H9 (cell line): ENCODE results near the gene OR2D2. TPM values are rescaled to one million over a fixed set of nuclear protein-coding genes. Genes with fewer than 3 reads are reported as not detected.

Experiments
- DNase-seq: peaks from one replicate; pipeline ENCODE4 v3.0.0-alpha.2; 2017
- H2AFZ ChIP-seq: one replicate; pipeline ENCODE4 v1.6.1; 2013; ENCODE audit warnings: mild to moderate bottlenecking, low read length, control low read depth, moderate library complexity
- H2AK5ac ChIP-seq: 2 replicates; pipeline ENCODE4 v1.6.1; 2013; ENCODE audit warnings: low read length, control low read depth, mixed read lengths; ENCODE audit not compliant: insufficient read length
- H2BK120ac ChIP-seq: one replicate; pipeline ENCODE4 v1.6.1; 2013; ENCODE audit warnings: low read depth, mild to moderate bottlenecking, low read length, control low read depth, inconsistent platforms; ENCODE audit not compliant: poor library complexity, severe bottlenecking
- H2BK12ac ChIP-seq: 2 replicates; pipeline ENCODE4 v1.6.1; 2013; ENCODE audit warnings: low read length, control low read depth, mixed read lengths, low read depth; ENCODE audit not compliant: insufficient read length
- H2BK15ac ChIP-seq: 2 replicates; pipeline ENCODE4 v1.6.1; 2013; ENCODE audit warnings: low read depth, low read length, control low read depth
- H2BK20ac ChIP-seq: one replicate; pipeline ENCODE4 v1.6.1; 2013; ENCODE audit warnings: low read depth, mild to moderate bottlenecking, low read length, control low read depth, inconsistent platforms; ENCODE audit not compliant: poor library complexity, severe bottlenecking
- H2BK5ac ChIP-seq: 2 replicates; pipeline ENCODE4 v1.6.1; 2013; ENCODE audit warnings: low read length, control low read depth, mixed read lengths; ENCODE audit not compliant: insufficient read length
- H3K14ac ChIP-seq: 2 replicates; pipeline ENCODE4 v1.6.1; 2013; ENCODE audit warnings: low read length, control low read depth; ENCODE audit not compliant: insufficient read depth
- H3K18ac ChIP-seq: 2 replicates; pipeline ENCODE4 v1.6.1; 2013; ENCODE audit warnings: low read depth, mild to moderate bottlenecking, mixed read lengths, low read length, control low read depth; ENCODE audit not compliant: insufficient read length
- H3K23ac ChIP-seq: 2 replicates; pipeline ENCODE4 v1.6.1; 2013; ENCODE audit warnings: low read length, control low read depth, mixed read lengths, low read depth; ENCODE audit not compliant: insufficient read length
- H3K23me2 ChIP-seq: 2 replicates; pipeline ENCODE4 v1.6.1; 2013; ENCODE audit warnings: low read depth, mild to moderate bottlenecking, mixed read lengths, low read length, control low read depth; ENCODE audit not compliant: insufficient read length, poor library complexity, severe bottlenecking
- H3K27ac ChIP-seq: 2 replicates; pipeline ENCODE4 v1.5.1; 2013; ENCODE audit warnings: low read length, control low read depth, mixed read lengths, low read depth; ENCODE audit not compliant: insufficient read length
- H3K27me3 ChIP-seq: 2 replicates; pipeline ENCODE4 v1.6.1; 2013; ENCODE audit warnings: low read length, control low read depth, inconsistent platforms; ENCODE audit not compliant: insufficient read depth
- H3K4ac ChIP-seq: 2 replicates; pipeline ENCODE4 v1.6.1; 2013; ENCODE audit warnings: low read depth, mild to moderate bottlenecking, control low read depth, inconsistent platforms, low read length, moderate library complexity
- H3K4me1 ChIP-seq: 2 replicates; pipeline ENCODE4 v1.6.1; 2013; ENCODE audit warnings: low read length, control low read depth, inconsistent platforms; ENCODE audit not compliant: insufficient read depth
- H3K4me2 ChIP-seq: 2 replicates; pipeline ENCODE4 v1.6.1; 2013; ENCODE audit warnings: low read length, control low read depth, mixed read lengths; ENCODE audit not compliant: insufficient read length, insufficient read depth
- H3K56ac ChIP-seq: 2 replicates; pipeline ENCODE4 v1.6.1; 2013; ENCODE audit warnings: low read depth, mild to moderate bottlenecking, mixed read lengths, low read length, control low read depth; ENCODE audit not compliant: insufficient read length
- H3K79me1 ChIP-seq: 2 replicates; pipeline ENCODE4 v1.6.1; 2013; ENCODE audit warnings: low read depth, mild to moderate bottlenecking, moderate library complexity, low read length, control low read depth, inconsistent platforms; ENCODE audit not compliant: insufficient read depth, poor library complexity, severe bottlenecking
- H3K79me2 ChIP-seq: 2 replicates; pipeline ENCODE4 v1.6.1; 2013; ENCODE audit warnings: low read length, control low read depth, inconsistent platforms; ENCODE audit not compliant: insufficient read depth
- H3K9ac ChIP-seq: 2 replicates; pipeline ENCODE4 v1.6.1; 2013; ENCODE audit warnings: low read length, control low read depth, mixed read lengths; ENCODE audit not compliant: insufficient read length; ENCODE audit errors: extremely low read depth
- H3K9me3 ChIP-seq: one replicate; pipeline ENCODE4 v1.6.1; 2013; ENCODE audit warnings: low read depth, low read length, inconsistent platforms; ENCODE audit not compliant: control insufficient read depth
- H3T11ph ChIP-seq: one replicate; pipeline ENCODE4 v1.6.1; 2013; ENCODE audit warnings: mild to moderate bottlenecking, low read length, control low read depth, inconsistent platforms
- H4K20me1 ChIP-seq: one replicate; pipeline ENCODE4 v1.6.1; 2013; ENCODE audit not compliant: control insufficient read depth, insufficient read length, insufficient read depth
- H4K5ac ChIP-seq: 2 replicates; pipeline ENCODE4 v1.6.1; 2013; ENCODE audit warnings: low read depth, mild to moderate bottlenecking, mixed read lengths, low read length, control low read depth; ENCODE audit not compliant: insufficient read length
- H4K8ac ChIP-seq: replicated peaks from 2 replicates; pipeline ENCODE4 v1.6.1; 2013; ENCODE audit warnings: low read length, control low read depth, mixed read lengths, low read depth; ENCODE audit not compliant: insufficient read length
- H4K91ac ChIP-seq: 2 replicates; pipeline ENCODE4 v1.6.1; 2013; ENCODE audit warnings: low read depth, mild to moderate bottlenecking, moderate library complexity, mixed read lengths, low read length, control low read depth; ENCODE audit not compliant: insufficient read length
- H3K27ac Mint-ChIP-seq, 3 experiments: 2 replicates in 2 of 3; 3 replicates in 1 of 3; pipeline ENCODE4 v1.8.0; 2020 to 2021; ENCODE audit warnings: mixed read lengths in 3 of 3, mild to moderate bottlenecking in 1 of 3, moderate library complexity in 1 of 3
- H3K27me3 Mint-ChIP-seq: 2 replicates; pipeline ENCODE4 v1.8.0; 2021; ENCODE audit warnings: low read depth, mild to moderate bottlenecking, moderate library complexity, mixed read lengths
- H3K36me3 Mint-ChIP-seq, 3 experiments: 2 replicates in 2 of 3; 3 replicates in 1 of 3; pipeline ENCODE4 v1.8.0; 2020 to 2021; ENCODE audit warnings: low read depth in 3 of 3, mixed read lengths in 3 of 3; ENCODE audit not compliant: insufficient read depth in 1 of 3
- H3K4me1 Mint-ChIP-seq, 2 experiments: 2 replicates each; pipeline ENCODE4 v1.8.0; 2020; ENCODE audit warnings: mixed read lengths in 2 of 2
- H3K4me3 Mint-ChIP-seq, 2 experiments: 2 replicates in 1 of 2; 3 replicates in 1 of 2; pipeline ENCODE4 v1.8.0; 2020 to 2021; ENCODE audit warnings: mild to moderate bottlenecking in 2 of 2, mixed read lengths in 2 of 2, moderate library complexity in 1 of 2
- H3K9me3 Mint-ChIP-seq, 2 experiments: 2 replicates in 1 of 2; 3 replicates in 1 of 2; pipeline ENCODE4 v1.8.0; 2020; ENCODE audit warnings: mild to moderate bottlenecking in 2 of 2, mixed read lengths in 2 of 2, moderate library complexity in 1 of 2
- WGBS: extraction: QIAGEN DNeasy Blood & Tissue Kit; methylation state at CpG from one replicate; pipeline ENCODE4 v1.1.7; 2013; ENCODE audit warnings: missing lambda C conversion rate, low lambda C conversion rate, mixed read lengths; ENCODE audit not compliant: insufficient read length; ENCODE audit errors: extremely low coverage; 5-methylcytosine and 5-hydroxymethylcytosine counted together
- total RNA-seq: library from RNA; stranded (reverse); gene quantifications from 2 replicates; pipeline ENCODE4 v1.2.1, GENCODE V29; 2021
- TF ChIP-seq, protein P1 (sequence below): fragments of 200-600 bp; sonication (generic); conservative IDR thresholded peaks from 3 replicates; pipeline ENCODE4 v1.8.0; 2021; ENCODE audit warnings: antibody characterized with exemption, mild to moderate bottlenecking

The OR2D2 gene
- total RNA-seq, 1 experiment from 2014 or later, result 0.26 TPM

DNA sequence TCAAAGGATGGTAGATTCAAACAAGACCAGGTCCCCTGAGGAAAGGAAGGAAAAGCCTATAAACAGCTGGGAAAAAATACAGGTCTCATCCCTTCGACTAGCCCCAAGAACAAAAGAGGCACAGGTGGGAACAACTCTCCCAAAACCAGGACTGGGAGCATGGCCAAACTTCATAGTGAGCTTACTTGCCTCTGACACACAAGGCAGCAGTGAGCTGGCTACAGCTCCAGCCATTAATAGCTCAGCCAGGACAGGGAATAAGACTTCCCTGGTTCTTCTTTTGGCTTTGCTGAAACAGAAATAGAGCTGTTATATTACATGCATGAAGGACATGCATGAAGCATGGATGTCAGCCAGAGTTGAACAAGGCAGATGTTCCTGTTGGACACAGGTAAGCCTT is 29.3 kb downstream of the OR2D2 start, which contains the start of gene OR10A2:
OR10A2 (plus strand) TSS at position 97 of the 400 bp plus-strand sequence. CDS start 6,698 bp downstream, outside the sequence.
- Histone ChIP-seq H3K23ac (no peak within 1 kb of the TSS), H3K4me1 (no peaks in the 10 kb centered on the region), H3K56ac (no peak within 1 kb of the TSS), H4K5ac (no peak within 1 kb of the TSS), H2AK5ac (no peak within 1 kb of the TSS), H2BK120ac (no peak within 1 kb of the TSS), H4K91ac (no peak within 1 kb of the TSS), H3K27me3 (no peaks in the 10 kb centered on the region), H4K8ac (no peak within 1 kb of the TSS), H4K20me1 (no peaks in the 10 kb centered on the region), H2BK5ac (no peak within 1 kb of the TSS), H3K9ac (no peak within 1 kb of the TSS), H3K23me2 (no peaks in the 10 kb centered on the region), H3K27ac (no peak within 1 kb of the TSS), H3T11ph (no peak within 1 kb of the TSS), H2BK12ac (no peak within 1 kb of the TSS), H3K18ac (no peak within 1 kb of the TSS), H3K4ac (no peak within 1 kb of the TSS), H3K9me3 (no peaks in the 10 kb centered on the region), H3K4me2 (no peak within 1 kb of the TSS), H3K79me2 (no peaks in the 10 kb centered on the region), H3K14ac (no peak within 1 kb of the TSS), H3K79me1 (no peaks in the 10 kb centered on the region), H2BK20ac (no peak within 1 kb of the TSS), H2BK15ac (no peak within 1 kb of the TSS), H2AFZ (no peak within 1 kb of the TSS)
- peaks cover 6 to 12% of the 10 kb centered on the region in 2 experiments for H3K4me1 Mint-ChIP-seq
- peaks cover 0 to 12% (median 12%) of the 10 kb centered on the region in 3 experiments; a peak in 6 of 7 replicates for H3K36me3 Mint-ChIP-seq
- no peak within 1 kb of the TSS; a peak in 1 of 7 replicates for H3K27ac Mint-ChIP-seq
- no CpG with 5 or more reads among the region's 1 CpG for WGBS
- H3K4me3 Mint-ChIP-seq, result no peak within 1 kb of the TSS
- peak; percentile 31 for DNase-seq
- H3K27me3 Mint-ChIP-seq, result no peaks in the 10 kb centered on the region; the same call in 1 of the 2 replicates
- TF ChIP-seq, protein P1, sequence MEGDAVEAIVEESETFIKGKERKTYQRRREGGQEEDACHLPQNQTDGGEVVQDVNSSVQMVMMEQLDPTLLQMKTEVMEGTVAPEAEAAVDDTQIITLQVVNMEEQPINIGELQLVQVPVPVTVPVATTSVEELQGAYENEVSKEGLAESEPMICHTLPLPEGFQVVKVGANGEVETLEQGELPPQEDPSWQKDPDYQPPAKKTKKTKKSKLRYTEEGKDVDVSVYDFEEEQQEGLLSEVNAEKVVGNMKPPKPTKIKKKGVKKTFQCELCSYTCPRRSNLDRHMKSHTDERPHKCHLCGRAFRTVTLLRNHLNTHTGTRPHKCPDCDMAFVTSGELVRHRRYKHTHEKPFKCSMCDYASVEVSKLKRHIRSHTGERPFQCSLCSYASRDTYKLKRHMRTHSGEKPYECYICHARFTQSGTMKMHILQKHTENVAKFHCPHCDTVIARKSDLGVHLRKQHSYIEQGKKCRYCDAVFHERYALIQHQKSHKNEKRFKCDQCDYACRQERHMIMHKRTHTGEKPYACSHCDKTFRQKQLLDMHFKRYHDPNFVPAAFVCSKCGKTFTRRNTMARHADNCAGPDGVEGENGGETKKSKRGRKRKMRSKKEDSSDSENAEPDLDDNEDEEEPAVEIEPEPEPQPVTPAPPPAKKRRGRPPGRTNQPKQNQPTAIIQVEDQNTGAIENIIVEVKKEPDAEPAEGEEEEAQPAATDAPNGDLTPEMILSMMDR, result 0 out of 3 replicates have a peak, but pooled peaks have one; percentile 9
- H3K9me3 Mint-ChIP-seq, result peaks cover 7 to 12% of the 10 kb centered on the region in 2 experiments
